Inflammatory macrophage treated with lipopolysaccharide for 4 hours (primary cell): ENCODE data around the gene DCP1B.

ENCODE experiments used
- DNase-seq: peaks from one replicate; pipeline ENCODE4 v3.0.0-alpha.2; 2020

DCP1B gene

GRCh38 chr12:1918081-1918883 lies 86.0 kb downstream of the DCP1B start, which contains the start of gene CACNA2D4:
CACNA2D4 (minus strand) TSS chr12:1918652; CDS start chr12:1918473, 179 bp downstream.
- DNase-seq, result peak; percentile 37

GRCh38 chr12:1917172-1918070 lies 86.8 kb downstream of the DCP1B start:
- DNase-seq, result peak; percentile 70

- DNase-seq, result no peak
These were observed 87.7 kb downstream of the DCP1B start for GRCh38 chr12:1916371-1917171.

- no peak for DNase-seq
These were observed 88.9 kb downstream of the DCP1B start for GRCh38 chr12:1915082-1915968.

- no peak for DNase-seq
These were observed 89.9 kb downstream of the DCP1B start for GRCh38 chr12:1914114-1914911.

GRCh38 chr12:1913377-1914113 lies 90.7 kb downstream of the DCP1B start:
- no peak for DNase-seq

- no peak for DNase-seq
These were observed 91.5 kb downstream of the DCP1B start for GRCh38 chr12:1912580-1913376.

GRCh38 chr12:1911598-1912575 lies 92.4 kb downstream of the DCP1B start:
- DNase-seq, result no peak

- DNase-seq, result no peak
These were observed 93.8 kb downstream of the DCP1B start for GRCh38 chr12:1910468-1910867.

GRCh38 chr12:1908758-1909157 lies 95.5 kb downstream of the DCP1B start:
- DNase-seq, result no peak

GRCh38 chr12:1907652-1908611 lies 96.3 kb downstream of the DCP1B start:
- DNase-seq, result no peak

GRCh38 chr12:1906579-1906978 lies 97.7 kb downstream of the DCP1B start:
- DNase-seq, result no peak

GRCh38 chr12:1904875-1905274 lies 99.4 kb downstream of the DCP1B start:
- no peak for DNase-seq

GRCh38 chr12:1896964-1897363 lies 107.3 kb downstream of the DCP1B start:
- no peak for DNase-seq
